Brain microvascular endothelial cell (primary cell): ENCODE results near the gene MBOAT7.

Source experiments
- DNase-seq: peaks from one replicate; pipeline ENCODE4 v3.0.0-alpha.2; 2020
- H3K27ac ChIP-seq: fragments of 250-450 bp; sonication (Bioruptor Pico); 2 replicates; pipeline ENCODE4 v1.5.1; 2020; ENCODE audit warnings: mild to moderate bottlenecking, moderate library complexity
- H3K27me3 ChIP-seq: fragments of 250-450 bp; sonication (Bioruptor Pico); replicated peaks from 2 replicates; pipeline ENCODE4 v1.5.1; 2020; ENCODE audit warnings: mild to moderate bottlenecking
- H3K36me3 ChIP-seq: fragments of 250-450 bp; sonication (Bioruptor Pico); replicated peaks from 2 replicates; pipeline ENCODE4 v1.5.1; 2020; ENCODE audit warnings: mild to moderate bottlenecking
- H3K4me3 ChIP-seq: 2 replicates; pipeline ENCODE4 v1.5.1; 2011; ENCODE audit warnings: low read depth, mild to moderate bottlenecking, control low read depth, low read length, moderate library complexity
- CTCF ChIP-seq: IDR thresholded peaks from 2 replicates; pipeline ENCODE4 v1.5.1; 2011; ENCODE audit warnings: low read depth, mild to moderate bottlenecking, moderate library complexity, low read length, control low read depth, inconsistent platforms; ENCODE audit errors: missing control alignments
- in situ Hi-C: cut with HindIII; loops from 2 replicates; pipeline ENCODE4 v1.10.0; 2017; ENCODE audit warnings: low sequenced_read_pairs, low pct_ligation_motif_present

MBOAT7 gene

GRCh38 chr19:54193011-54193410 lies 3.6 kb upstream of the MBOAT7 start:
- in situ Hi-C loops, result no loop called here
- H3K36me3 ChIP-seq, result no peaks in the 10 kb centered on the region
- TF ChIP-seq CTCF, result no peak
- H3K27ac ChIP-seq, result no peak overlapping the region
- H3K27me3 ChIP-seq, result no peaks in the 10 kb centered on the region
- DNase-seq, result no peak
- H3K4me3 ChIP-seq, result no peak overlapping the region

- no peak for DNase-seq
- no peaks in the 10 kb centered on the region for H3K36me3 ChIP-seq
- TF ChIP-seq CTCF, result no peak
- H3K27ac ChIP-seq, result peak overlapping the region; percentile 98
- no peaks in the 10 kb centered on the region for H3K27me3 ChIP-seq
- peak overlapping the region; percentile 82 for H3K4me3 ChIP-seq
- in situ Hi-C loops, result no loop called here
Measured at GRCh38 chr19:54191811-54192453, 2.6 kb upstream of the MBOAT7 start.

GRCh38 chr19:54191011-54191810 lies 1.8 kb upstream of the MBOAT7 start, which contains the start of gene TSEN34:
Gene TSEN34 (plus strand): TSS chr19:54191308. CDS start chr19:54191365, 57 bp downstream.
- DNase-seq, result peak; percentile 64
- in situ Hi-C loops, result no loop called here
- H3K36me3 ChIP-seq, result no peaks in the 10 kb centered on the region
- no peaks in the 10 kb centered on the region for H3K27me3 ChIP-seq
- peak within 1 kb of the TSS; percentile 98 for H3K27ac ChIP-seq
- TF ChIP-seq CTCF, result no peak
- H3K4me3 ChIP-seq, result peak within 1 kb of the TSS; percentile 82

GRCh38 chr19:54190503-54191010 lies 1.2 kb upstream of the MBOAT7 start:
- H3K4me3 ChIP-seq, result peak overlapping the region; percentile 82
- in situ Hi-C loops, result no loop called here
- no peaks in the 10 kb centered on the region for H3K36me3 ChIP-seq
- peak overlapping the region; percentile 98 for H3K27ac ChIP-seq
- peak; percentile 99 for DNase-seq
- TF ChIP-seq CTCF, result no peak
- no peaks in the 10 kb centered on the region for H3K27me3 ChIP-seq

- H3K4me3 ChIP-seq, result peak overlapping the region; percentile 82
Measured at GRCh38 chr19:54189735-54190502, 539 bp upstream of the MBOAT7 start.

More at GRCh38 chr19:54189735-54190502, 539 bp upstream of the MBOAT7 start:
- Histone ChIP-seq H3K27me3 (no peaks in the 10 kb centered on the region), H3K36me3 (no peaks in the 10 kb centered on the region), H3K27ac (peak overlapping the region; percentile 98)
- no peak for TF ChIP-seq CTCF
- peak; percentile 100 for DNase-seq
- in situ Hi-C loops, result no loop called here
